ENCODE results near the gene NRP2. TPM values are rescaled to one million over a fixed set of nuclear protein-coding genes. Genes with fewer than 3 reads are reported as not detected.

The NRP2 gene
- total and polyA plus RNA-seq, 8 donors = 42.3 to 122 (median 60.9) TPM

GRCh38 chr2:205769495-205769850 lies 87.2 kb downstream of the NRP2 start:
- peak overlapping the region; percentile 57 for H3K27ac ChIP-seq

GRCh38 chr2:205769879-205770278 lies 87.6 kb downstream of the NRP2 start:
- TF ChIP-seq CTCF (IDR thresholded peaks at IDR 0.05) = no peak
- no peaks in the 10 kb centered on the region for H3K27me3 ChIP-seq
- peaks cover 21 to 53% of the 10 kb centered on the region in 2 donors for H3K4me1 ChIP-seq
- DNase-seq = no peak
- no peak overlapping the region for H3K4me3 ChIP-seq
- peaks cover 0 to 18% of the 10 kb centered on the region in 2 donors for H3K36me3 ChIP-seq
- no peaks in the 10 kb centered on the region for H3K9me3 ChIP-seq
- no peak for ATAC-seq
- intact Hi-C loops (cut with DNase I) = loop anchor here in 1 of 2 donors (10.0 kb wide), 1 partner anchor 115 kb away; no protein-coding TSS in a partner anchor
- H3K27ac ChIP-seq = peak overlapping the region; percentile 57 to 65

More at GRCh38 chr2:205769495-205769850, 87.2 kb downstream of the NRP2 start:
- DNase-seq (no peak), ATAC-seq (no peak)
- Histone ChIP-seq H3K9me3 (no peaks in the 10 kb centered on the region), H3K4me3 (no peak overlapping the region), H3K27me3 (peaks cover 0 to 2% of the 10 kb centered on the region in 2 donors), H3K4me1 (peaks cover 21 to 55% of the 10 kb centered on the region in 2 donors), H3K36me3 (peaks cover 0 to 18% of the 10 kb centered on the region in 2 donors)
- TF ChIP-seq CTCF (IDR thresholded peaks at IDR 0.05) = no peak
- intact Hi-C loops (cut with DNase I) = loop anchor here in 1 of 2 donors (10.0 kb wide), 1 partner anchor 115 kb away; no protein-coding TSS in a partner anchor

GRCh38 chr2:205770577-205770976 lies 88.3 kb downstream of the NRP2 start:
- DNase-seq = peak in 1 of 4 donors; percentile 50
- H3K27me3 ChIP-seq = no peaks in the 10 kb centered on the region
- no peak overlapping the region for H3K4me3 ChIP-seq
- H3K36me3 ChIP-seq = peaks cover 0 to 14% of the 10 kb centered on the region in 2 donors
- H3K9me3 ChIP-seq = no peaks in the 10 kb centered on the region
- no peak for ATAC-seq
- H3K27ac ChIP-seq = peak overlapping the region; percentile 57 to 65
- no peak for TF ChIP-seq CTCF (IDR thresholded peaks at IDR 0.05)
- H3K4me1 ChIP-seq = peaks cover 21 to 55% of the 10 kb centered on the region in 2 donors
- intact Hi-C loops (cut with DNase I) = no loop called here

- DNase-seq (peak in 1 of 4 donors; percentile 55), ATAC-seq (peak; percentile 47)
- Histone ChIP-seq H3K36me3 (peaks cover 0 to 9% of the 10 kb centered on the region in 2 donors), H3K27ac (peak overlapping the region; percentile 57 to 65), H3K4me3 (no peak overlapping the region), H3K9me3 (no peaks in the 10 kb centered on the region), H3K27me3 (no peaks in the 10 kb centered on the region), H3K4me1 (peaks cover 21 to 55% of the 10 kb centered on the region in 2 donors)
- intact Hi-C loops (cut with DNase I) = no loop called here
- no peak for TF ChIP-seq CTCF (IDR thresholded peaks at IDR 0.05)
Measured at GRCh38 chr2:205771031-205771430, 88.7 kb downstream of the NRP2 start.

GRCh38 chr2:205771666-205772065 lies 89.4 kb downstream of the NRP2 start:
- no peak for DNase-seq
- H3K27ac ChIP-seq = peak overlapping the region; percentile 57 to 65
- no peak for TF ChIP-seq CTCF (IDR thresholded peaks at IDR 0.05)
- no peak for ATAC-seq
- H3K27me3 ChIP-seq = no peaks in the 10 kb centered on the region
- H3K36me3 ChIP-seq = peaks cover 0 to 7% of the 10 kb centered on the region in 2 donors
- no peak overlapping the region for H3K4me3 ChIP-seq
- intact Hi-C loops (cut with DNase I) = no loop called here
- H3K9me3 ChIP-seq = no peaks in the 10 kb centered on the region
- H3K4me1 ChIP-seq = peaks cover 21 to 52% of the 10 kb centered on the region in 2 donors
